HTERT RPE-1 (cell line): Measurements from ENCODE around the gene C11orf71.

ENCODE experiments used
- in situ Hi-C: fragments of 300-500 bp; cut with MboI; formaldehyde crosslinking; loops from 4 replicates; pipeline ENCODE4 v1.14.3; 2020; ENCODE audit warnings: low sequenced_read_pairs

The C11orf71 gene

GRCh38 chr11:114400915-114401223 is 558 bp upstream of the C11orf71 start:
- in situ Hi-C loops, result no loop called here

- in situ Hi-C loops, result no loop called here
Measured at GRCh38 chr11:114399490-114400215, 658 bp downstream of the C11orf71 start.

GRCh38 chr11:114398303-114398920 is 1.9 kb downstream of the C11orf71 start:
- in situ Hi-C loops, result no loop called here

- in situ Hi-C loops, result no loop called here
Measured at GRCh38 chr11:114397349-114397982, 2.8 kb downstream of the C11orf71 start.

GRCh38 chr11:114396916-114397315 is 3.4 kb downstream of the C11orf71 start:
- in situ Hi-C loops, result no loop called here

- in situ Hi-C loops, result no loop called here
Measured at GRCh38 chr11:114395736-114396135, 4.6 kb downstream of the C11orf71 start.

- in situ Hi-C loops, result no loop called here
Measured at GRCh38 chr11:114392735-114393667, 7.3 kb downstream of the C11orf71 start.

- in situ Hi-C loops, result no loop called here
Measured at GRCh38 chr11:114386545-114386944, 13.8 kb downstream of the C11orf71 start.

GRCh38 chr11:114386131-114386530 is 14.2 kb downstream of the C11orf71 start:
- in situ Hi-C loops, result no loop called here

- in situ Hi-C loops, result no loop called here
Measured at GRCh38 chr11:114384487-114384886, 15.8 kb downstream of the C11orf71 start.

GRCh38 chr11:114382509-114382908 is 17.8 kb downstream of the C11orf71 start:
- in situ Hi-C loops, result no loop called here

- in situ Hi-C loops, result no loop called here
Measured at GRCh38 chr11:114379394-114380069, 20.8 kb downstream of the C11orf71 start.

GRCh38 chr11:114377612-114378267 is 22.6 kb downstream of the C11orf71 start:
- in situ Hi-C loops, result no loop called here

GRCh38 chr11:114375052-114375451 is 25.3 kb downstream of the C11orf71 start:
- in situ Hi-C loops, result no loop called here

- in situ Hi-C loops, result no loop called here
Measured at GRCh38 chr11:114368918-114369680, 31.2 kb downstream of the C11orf71 start.

- in situ Hi-C loops, result no loop called here
Measured at GRCh38 chr11:114367244-114367957, 32.9 kb downstream of the C11orf71 start.

- in situ Hi-C loops, result no loop called here
Measured at GRCh38 chr11:114366331-114367243, 33.7 kb downstream of the C11orf71 start.

- in situ Hi-C loops, result no loop called here
Measured at GRCh38 chr11:114362958-114363357, 37.4 kb downstream of the C11orf71 start.
